Neural progenitor cell (in vitro differentiated cells): ENCODE measurements around the gene ALDH3B1. TPM values are rescaled to one million over a fixed set of nuclear protein-coding genes. Genes with fewer than 3 reads are reported as not detected.
"Not testable (repeated sequence)": the region's sequence is repeated elsewhere in the genome, so short reads cannot be mapped to it uniquely, and the experiment has no call there.

ENCODE experiments used
- DNase-seq: peaks from one replicate; pipeline ENCODE4 v3.0.0-alpha.2; 2016; ENCODE audit warnings: low spot score
- H2AFZ ChIP-seq: fragments of 200-600 bp; sonication (generic); replicated peaks from 2 replicates; pipeline ENCODE4 v1.6.1; 2016; ENCODE audit warnings: antibody characterized with exemption
- H3F3A ChIP-seq: fragments of 200-600 bp; sonication (generic); 2 replicates; pipeline ENCODE4 v1.6.1; 2016; ENCODE audit warnings: antibody characterized with exemption, low read depth
- H3K27ac ChIP-seq: fragments of 200-600 bp; sonication (generic); 2 replicates; pipeline ENCODE4 v1.5.1; 2016; ENCODE audit warnings: mild to moderate bottlenecking
- H3K27me3 ChIP-seq: fragments of 200-600 bp; sonication (generic); 2 replicates; pipeline ENCODE4 v1.6.1; 2016; ENCODE audit warnings: mild to moderate bottlenecking, moderate library complexity
- H3K36me3 ChIP-seq: fragments of 200-600 bp; sonication (generic); 2 replicates; pipeline ENCODE4 v1.5.1; 2016
- H3K4me1 ChIP-seq: fragments of 200-600 bp; sonication (generic); 2 replicates; pipeline ENCODE4 v1.6.1; 2016; ENCODE audit warnings: mixed run types
- H3K4me2 ChIP-seq: fragments of 200-600 bp; sonication (generic); 2 replicates; pipeline ENCODE4 v1.6.1; 2016
- H3K4me3 ChIP-seq: fragments of 200-600 bp; sonication (generic); 2 replicates; pipeline ENCODE4 v1.5.1; 2016
- H3K79me2 ChIP-seq: fragments of 200-600 bp; sonication (generic); 2 replicates; pipeline ENCODE4 v1.6.1; 2016; ENCODE audit warnings: low read depth
- H3K9ac ChIP-seq: fragments of 200-600 bp; sonication (generic); 2 replicates; pipeline ENCODE4 v1.6.1; 2016
- H3K9me3 ChIP-seq: fragments of 200-600 bp; sonication (generic); 2 replicates; pipeline ENCODE4 v1.5.1; 2016; ENCODE audit warnings: low read depth
- H4K20me1 ChIP-seq: fragments of 200-600 bp; sonication (generic); 2 replicates; pipeline ENCODE4 v1.6.1; 2016; ENCODE audit warnings: low read depth
- H3K27ac Mint-ChIP-seq: 3 replicates; pipeline ENCODE4 v1.8.0; 2021; ENCODE audit warnings: mixed read lengths
- H3K27me3 Mint-ChIP-seq: 2 replicates; pipeline ENCODE4 v1.8.0; 2022; ENCODE audit warnings: low read depth, mild to moderate bottlenecking, inconsistent platforms, moderate library complexity, mixed read lengths; ENCODE audit not compliant: insufficient read depth
- H3K36me3 Mint-ChIP-seq: 3 replicates; pipeline ENCODE4 v1.8.0; 2021; ENCODE audit warnings: mixed read lengths
- H3K4me1 Mint-ChIP-seq: 3 replicates; pipeline ENCODE4 v1.8.0; 2021; ENCODE audit warnings: mixed read lengths
- H3K4me3 Mint-ChIP-seq: 3 replicates; pipeline ENCODE4 v1.8.0; 2021; ENCODE audit warnings: mild to moderate bottlenecking, moderate library complexity, mixed read lengths
- H3K9me3 Mint-ChIP-seq: 3 replicates; pipeline ENCODE4 v1.8.0; 2020; ENCODE audit warnings: mixed read lengths
- CTCF ChIP-seq: fragments of 200-600 bp; sonication (generic); IDR thresholded peaks from 2 replicates; pipeline ENCODE4 v1.5.1; 2017; ENCODE audit warnings: antibody characterized with exemption, mild to moderate bottlenecking
- EZH2 ChIP-seq: fragments of 200-600 bp; sonication (generic); IDR thresholded peaks from 2 replicates; pipeline ENCODE4 v1.6.1; 2017; ENCODE audit warnings: antibody characterized with exemption, mild to moderate bottlenecking, moderate library complexity
- EZH2phosphoT487 ChIP-seq: fragments of 200-600 bp; sonication (generic); IDR thresholded peaks from 2 replicates; pipeline ENCODE4 v1.6.1; 2017; ENCODE audit warnings: antibody characterized with exemption
- total RNA-seq: library from RNA; depleted of rRNA; stranded (reverse); fragments of >200 nt; gene quantifications from 2 replicates; pipeline ENCODE4 v1.2.3, GENCODE V29; 2015; ENCODE audit warnings: low replicate concordance

The ALDH3B1 gene
- total RNA-seq, 1 donor from 2014 or later: not detected

- not testable (repeated sequence) for H3K9ac ChIP-seq, H3F3A ChIP-seq, H4K20me1 ChIP-seq, H2AFZ ChIP-seq, H3K27ac ChIP-seq, H3K4me2 ChIP-seq, H3K27me3 ChIP-seq, H3K4me1 Mint-ChIP-seq, H3K9me3 ChIP-seq, H3K4me3 ChIP-seq, H3K4me1 ChIP-seq, H3K27me3 Mint-ChIP-seq, H3K36me3 Mint-ChIP-seq, H3K9me3 Mint-ChIP-seq, DNase-seq, H3K4me3 Mint-ChIP-seq, H3K36me3 ChIP-seq, H3K79me2 ChIP-seq, H3K27ac Mint-ChIP-seq
Measured at GRCh38 chr11:67978766-67979418, 31.2 kb upstream of the ALDH3B1 start.

DNA sequence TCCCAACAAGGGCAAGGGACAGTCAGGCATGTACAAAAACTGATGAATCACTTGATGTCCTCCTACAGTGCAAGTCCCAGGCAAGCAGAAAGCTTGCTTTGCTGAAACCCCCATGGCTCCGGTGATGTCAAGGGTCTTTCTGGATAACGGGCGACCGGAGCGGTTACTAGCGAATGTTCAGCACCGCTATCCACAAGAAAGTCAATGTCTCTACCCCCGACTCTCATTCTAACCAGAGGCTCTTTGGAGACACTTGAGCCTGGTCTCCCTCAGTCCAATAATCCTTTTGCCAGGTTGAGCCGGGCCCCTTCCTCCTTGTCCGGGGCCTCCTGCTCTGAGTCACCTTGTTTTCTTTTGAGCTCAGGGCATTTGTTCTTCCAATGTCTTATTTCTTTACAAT, 28.9 kb upstream of the ALDH3B1 start:
- not testable (repeated sequence) for H3K27ac Mint-ChIP-seq, H4K20me1 ChIP-seq, H3K9me3 Mint-ChIP-seq, H2AFZ ChIP-seq, H3K36me3 ChIP-seq, H3K4me1 Mint-ChIP-seq, H3K27ac ChIP-seq, H3K4me3 ChIP-seq, H3K4me1 ChIP-seq, H3K9me3 ChIP-seq, H3K4me2 ChIP-seq, DNase-seq, H3K27me3 ChIP-seq, H3K36me3 Mint-ChIP-seq, H3K27me3 Mint-ChIP-seq, H3F3A ChIP-seq, H3K79me2 ChIP-seq, H3K9ac ChIP-seq, H3K4me3 Mint-ChIP-seq

- not testable (repeated sequence) for H3K4me3 Mint-ChIP-seq, H3K36me3 ChIP-seq, DNase-seq, H3K9me3 ChIP-seq, H3K27ac ChIP-seq, H3K4me1 ChIP-seq, H3K9ac ChIP-seq, H2AFZ ChIP-seq, H4K20me1 ChIP-seq, H3K79me2 ChIP-seq, H3F3A ChIP-seq, H3K27me3 Mint-ChIP-seq, H3K27ac Mint-ChIP-seq, H3K9me3 Mint-ChIP-seq, H3K36me3 Mint-ChIP-seq, H3K4me3 ChIP-seq, H3K4me1 Mint-ChIP-seq, H3K4me2 ChIP-seq, H3K27me3 ChIP-seq
Measured at GRCh38 chr11:67982255-67982857, 27.8 kb upstream of the ALDH3B1 start.

GRCh38 chr11:67983951-67984350, 26.2 kb upstream of the ALDH3B1 start:
- Histone ChIP-seq H3K27me3 (no peaks in the 10 kb centered on the region), H2AFZ (no peak overlapping the region), H3K27ac (no peak overlapping the region), H3K79me2 (no peaks in the 10 kb centered on the region), H3K9me3 (no peaks in the 10 kb centered on the region), H3K36me3 (no peaks in the 10 kb centered on the region), H3K4me2 (no peak overlapping the region), H3F3A (no peaks in the 10 kb centered on the region), H4K20me1 (no peaks in the 10 kb centered on the region), H3K9ac (no peak overlapping the region), H3K4me3 (no peak overlapping the region), H3K4me1 (no peaks in the 10 kb centered on the region)
- DNase-seq: no peak
- H3K4me1 Mint-ChIP-seq: peaks cover 5% of the 10 kb centered on the region
- no peak overlapping the region for H3K4me3 Mint-ChIP-seq
- H3K27ac Mint-ChIP-seq: no peak overlapping the region
- no peaks in the 10 kb centered on the region for H3K9me3 Mint-ChIP-seq
- H3K36me3 Mint-ChIP-seq: no peaks in the 10 kb centered on the region
- H3K27me3 Mint-ChIP-seq: peaks cover 5% of the 10 kb centered on the region
- no peak for TF ChIP-seq CTCF
- TF ChIP-seq EZH2: no peak
- TF ChIP-seq EZH2phosphoT487: no peak

- H3K27ac ChIP-seq, H3K9me3 Mint-ChIP-seq, H3K36me3 Mint-ChIP-seq, H3K27me3 Mint-ChIP-seq, H3K4me2 ChIP-seq, H3K27ac Mint-ChIP-seq, H2AFZ ChIP-seq, H3K9ac ChIP-seq, DNase-seq, H3K4me1 ChIP-seq, H3K36me3 ChIP-seq, H4K20me1 ChIP-seq, H3K79me2 ChIP-seq, H3K4me3 Mint-ChIP-seq, H3K4me3 ChIP-seq, H3K9me3 ChIP-seq, H3K4me1 Mint-ChIP-seq, H3F3A ChIP-seq, H3K27me3 ChIP-seq: not testable (repeated sequence)
Measured at GRCh38 chr11:67985302-67985701, 24.8 kb upstream of the ALDH3B1 start.
